Renal cortical epithelial cell (primary cell): ENCODE results near the gene ZNF281. TPM values are rescaled to one million over a fixed set of nuclear protein-coding genes. Genes with fewer than 3 reads are reported as not detected.
A peak's percentile ranks its signal among the peaks of the same experiment; 100 is the strongest.
"Not testable (repeated sequence)": the region's sequence is repeated elsewhere in the genome, so short reads cannot be mapped to it uniquely, and the experiment has no call there.

Experiments used
- DNase-seq: peaks from one replicate; pipeline ENCODE4 v3.0.0-alpha.2; 2011; ENCODE audit warnings: low read depth
- total RNA-seq: library from RNA; depleted of rRNA; stranded (reverse); fragments of >200 nt; gene quantifications from 2 replicates; pipeline ENCODE4 v1.2.3, GENCODE V29; 2014

ZNF281 gene
- total RNA-seq, 1 donor from 2014 or later: 38.0 TPM

- no peak for DNase-seq
Observed at GRCh38 chr1:200429221-200429751, 19.4 kb upstream of the ZNF281 start.

- DNase-seq: no peak
Observed at GRCh38 chr1:200428482-200429205, 18.8 kb upstream of the ZNF281 start.

GRCh38 chr1:200427744-200428143, 17.9 kb upstream of the ZNF281 start:
- DNase-seq: no peak

GRCh38 chr1:200426196-200426595, 16.4 kb upstream of the ZNF281 start:
- DNase-seq: no peak

- no peak for DNase-seq
Observed at GRCh38 chr1:200423235-200423634, 13.4 kb upstream of the ZNF281 start.

- no peak for DNase-seq
Observed at GRCh38 chr1:200422211-200422610, 12.4 kb upstream of the ZNF281 start.

GRCh38 chr1:200415789-200416593, 6.2 kb upstream of the ZNF281 start:
- DNase-seq: peak; percentile 94

- DNase-seq: no peak
Observed at GRCh38 chr1:200415227-200415626, 5.4 kb upstream of the ZNF281 start.

- no peak for DNase-seq
Observed at GRCh38 chr1:200414657-200415056, 4.8 kb upstream of the ZNF281 start.

- DNase-seq: not testable (repeated sequence)
Observed at GRCh38 chr1:200413766-200414165, 3.9 kb upstream of the ZNF281 start.

- DNase-seq: no peak
Observed at GRCh38 chr1:200411406-200412257, 1.8 kb upstream of the ZNF281 start.

- DNase-seq: peak; percentile 72
Observed at GRCh38 chr1:200410566-200410878, 686 bp upstream of the ZNF281 start.

GRCh38 chr1:200409203-200409760, 554 bp downstream of the ZNF281 start:
- no peak for DNase-seq

GRCh38 chr1:200406161-200406797, 3.6 kb downstream of the ZNF281 start:
- no peak for DNase-seq

- DNase-seq: no peak
Observed at GRCh38 chr1:200405264-200405663, 4.6 kb downstream of the ZNF281 start.

- DNase-seq: no peak
Observed at GRCh38 chr1:200401708-200402107, 8.1 kb downstream of the ZNF281 start.

GRCh38 chr1:200401263-200401662, 8.6 kb downstream of the ZNF281 start:
- peak; percentile 64 for DNase-seq

GRCh38 chr1:200400556-200400955, 9.3 kb downstream of the ZNF281 start:
- no peak for DNase-seq

- DNase-seq: no peak
Observed at GRCh38 chr1:200399860-200400259, 10.0 kb downstream of the ZNF281 start.

- no peak for DNase-seq
Observed at GRCh38 chr1:200398373-200398772, 11.5 kb downstream of the ZNF281 start.

- DNase-seq: peak; percentile 29
Observed at GRCh38 chr1:200392625-200393185, 17.1 kb downstream of the ZNF281 start.
